HuH-7.5 (cell line): ENCODE results near the gene ZFYVE28.

Experiments
- DNase-seq: peaks from one replicate; pipeline ENCODE4 v3.0.0; 2011; ENCODE audit warnings: low spot score

ZFYVE28 gene

GRCh38 chr4:2331519-2332200, 86.8 kb downstream of the ZFYVE28 start:
- DNase-seq: no peak

GRCh38 chr4:2331043-2331420, 87.4 kb downstream of the ZFYVE28 start:
- no peak for DNase-seq

- no peak for DNase-seq
Observed at GRCh38 chr4:2330091-2331042, 88.1 kb downstream of the ZFYVE28 start.

- no peak for DNase-seq
Observed at GRCh38 chr4:2327579-2327978, 90.9 kb downstream of the ZFYVE28 start.

- no peak for DNase-seq
Observed at GRCh38 chr4:2324891-2325290, 93.6 kb downstream of the ZFYVE28 start.

GRCh38 chr4:2322841-2323240, 95.6 kb downstream of the ZFYVE28 start:
- DNase-seq: no peak

GRCh38 chr4:2322227-2322626, 96.2 kb downstream of the ZFYVE28 start:
- no peak for DNase-seq

- no peak for DNase-seq
Observed at GRCh38 chr4:2321279-2322196, 96.9 kb downstream of the ZFYVE28 start.

GRCh38 chr4:2320746-2321145, 97.7 kb downstream of the ZFYVE28 start:
- DNase-seq: no peak

- DNase-seq: no peak
Observed at GRCh38 chr4:2320152-2320551, 98.3 kb downstream of the ZFYVE28 start.

- DNase-seq: no peak
Observed at GRCh38 chr4:2318885-2319284, 99.6 kb downstream of the ZFYVE28 start.

- no peak for DNase-seq
Observed at GRCh38 chr4:2318476-2318875, 100.0 kb downstream of the ZFYVE28 start.

- no peak for DNase-seq
Observed at GRCh38 chr4:2313366-2313765, 105.1 kb downstream of the ZFYVE28 start.

- DNase-seq: no peak
Observed at GRCh38 chr4:2306773-2307410, 111.6 kb downstream of the ZFYVE28 start.

- no peak for DNase-seq
Observed at GRCh38 chr4:2305766-2306501, 112.5 kb downstream of the ZFYVE28 start.

- DNase-seq: no peak
Observed at GRCh38 chr4:2304877-2305561, 113.4 kb downstream of the ZFYVE28 start.

- no peak for DNase-seq
Observed at GRCh38 chr4:2304321-2304876, 114.0 kb downstream of the ZFYVE28 start.

- no peak for DNase-seq
Observed at GRCh38 chr4:2303686-2304320, 114.6 kb downstream of the ZFYVE28 start.

GRCh38 chr4:2303121-2303685, 115.2 kb downstream of the ZFYVE28 start:
- no peak for DNase-seq
